ENCODE measurements around the gene SRRT. TPM values are rescaled to one million over a fixed set of nuclear protein-coding genes. Genes with fewer than 3 reads are reported as not detected.
"Not testable (repeated sequence)": the region's sequence is repeated elsewhere in the genome, so short reads cannot be mapped to it uniquely, and the experiment has no call there.

The SRRT gene
- total RNA-seq, 1 donor from 2014 or later: 44.7 TPM

DNA sequence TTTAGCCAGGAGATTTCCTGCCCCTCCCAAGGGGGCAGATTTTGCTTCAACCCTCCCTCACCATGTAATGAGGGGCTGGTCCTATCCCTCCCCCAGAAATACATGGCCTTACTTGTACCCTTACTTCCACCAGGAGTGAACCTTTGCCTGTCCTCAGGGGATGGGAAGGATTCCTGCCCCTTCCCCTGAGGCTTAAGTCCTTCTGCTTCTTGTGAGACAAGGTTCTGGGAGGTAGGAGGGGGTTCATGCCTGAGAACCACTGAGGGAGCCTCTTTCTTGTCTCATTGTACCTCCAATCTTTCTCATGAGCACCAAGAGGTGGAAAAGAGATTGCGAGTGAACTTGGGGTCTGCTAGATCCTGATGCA, 54.9 kb downstream of the SRRT start:
- DNase-seq (ENCODE audit: low read depth): no peak

DNA sequence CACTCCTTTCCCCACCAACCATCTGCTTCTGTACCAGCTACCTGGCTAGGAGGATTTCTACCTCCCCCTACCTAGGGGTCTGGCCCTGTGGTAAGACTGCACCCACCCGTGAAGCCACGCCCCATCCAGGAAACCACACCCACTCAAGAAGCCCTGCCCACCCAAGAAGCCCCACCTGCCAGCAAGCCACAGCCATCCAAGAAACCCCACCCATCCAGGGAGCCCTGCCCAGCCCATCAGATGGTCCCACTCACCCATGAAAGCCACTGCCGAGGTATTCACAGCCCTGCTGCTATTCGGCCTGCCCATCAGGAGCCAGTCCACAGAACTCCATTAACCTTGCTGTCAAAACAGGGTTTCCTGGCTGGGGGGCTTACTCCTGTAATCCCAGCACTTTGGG, 58.8 kb downstream of the SRRT start:
- no peak for DNase-seq (ENCODE audit: low read depth)

GRCh38 chr7:100935381-100935780, 60.5 kb downstream of the SRRT start:
- DNase-seq (ENCODE audit: low read depth): not testable (repeated sequence)

GRCh38 chr7:100936167-100936566, 61.3 kb downstream of the SRRT start:
- not testable (repeated sequence) for DNase-seq (ENCODE audit: low read depth)

Small RNA genes within 50 kb of the gene (microRNA-seq; reads per million reads assigned to microRNA genes)
- gene MIR6875: not detected

Other genes starting within 250 kb of the SRRT start
- gene TFR2, start 233.6 kb upstream of the SRRT start, total RNA-seq: not detected in 2 replicates
- gene ACTL6B, start 218.7 kb upstream of the SRRT start, total RNA-seq: not detected in 2 replicates
- 96.5 and 115 TPM in 2 replicates for gene GNB2, start 201.4 kb upstream of the SRRT start, total RNA-seq
- 25.8 and 30.4 TPM in 2 replicates for gene GIGYF1, start 180.9 kb upstream of the SRRT start, total RNA-seq
- gene POP7, start 169.0 kb upstream of the SRRT start, total RNA-seq: 36.2 and 46.9 TPM in 2 replicates
- gene EPO, start 154.6 kb upstream of the SRRT start, total RNA-seq: 0.16 and 0.88 TPM in 2 replicates
- gene ZAN, start 141.5 kb upstream of the SRRT start, total RNA-seq: 0.05 TPM in 1 of 2 replicates, not detected in the other
- gene EPHB4, start 47.6 kb upstream of the SRRT start, total RNA-seq: 63.7 and 84.1 TPM in 2 replicates
- gene SLC12A9, start 22.4 kb upstream of the SRRT start, total RNA-seq: 13.4 and 23.8 TPM in 2 replicates
- 94.2 and 99.3 TPM in 2 replicates for gene TRIP6, start 7.7 kb upstream of the SRRT start, total RNA-seq
- gene UFSP1, start 14.6 kb downstream of the SRRT start, total RNA-seq: 8.5 and 14.3 TPM in 2 replicates
- 51.0 and 84.4 TPM in 2 replicates for gene ACHE, start 20.8 kb downstream of the SRRT start, total RNA-seq
- gene MUC3A, start 74.4 kb downstream of the SRRT start, total RNA-seq: not detected in 2 replicates
- gene MUC12, start 94.5 kb downstream of the SRRT start, total RNA-seq: not detected in 2 replicates
- gene MUC17, start 145.0 kb downstream of the SRRT start, total RNA-seq: not detected in 2 replicates
- 7.8 and 7.9 TPM in 2 replicates for gene TRIM56, start 210.4 kb downstream of the SRRT start, total RNA-seq